HepG2 (cell line): ENCODE measurements around the gene CENPP. TPM values are rescaled to one million over a fixed set of nuclear protein-coding genes. Genes with fewer than 3 reads are reported as not detected.

ENCODE experiments used
- ARNT ChIP-seq: fragments of 450-650 bp; IDR thresholded peaks from 2 replicates; pipeline ENCODE4 v1.6.1; 2017
- CAMTA2 ChIP-seq: sonication (generic); formaldehyde crosslinking; IDR thresholded peaks from 2 replicates; pipeline ENCODE4 v1.4.0; 2020; ENCODE audit warnings: mild to moderate bottlenecking, missing genetic modification reagents, borderline replicate concordance
- CC2D1A ChIP-seq: sonication (generic); formaldehyde crosslinking; IDR thresholded peaks from 2 replicates; pipeline ENCODE4 v1.8.1; 2023; ENCODE audit warnings: mild to moderate bottlenecking, missing genetic modification reagents
- DBP ChIP-seq: sonication (generic); formaldehyde crosslinking; IDR thresholded peaks from 2 replicates; pipeline ENCODE4 v1.4.0; 2020; ENCODE audit warnings: missing genetic modification reagents; ENCODE audit errors: not compliant biosample characterization
- FOXM1 ChIP-seq: sonication (generic); formaldehyde crosslinking; IDR thresholded peaks from 2 replicates; pipeline ENCODE4 v1.5.0; 2020; ENCODE audit warnings: missing genetic modification reagents
- GTF3A ChIP-seq: sonication (generic); formaldehyde crosslinking; conservative IDR thresholded peaks from 2 replicates; pipeline ENCODE4 v1.4.0; 2020; ENCODE audit warnings: mild to moderate bottlenecking, missing genetic modification reagents
- HOXA9 ChIP-seq: sonication (generic); formaldehyde crosslinking; IDR thresholded peaks from 2 replicates; pipeline ENCODE4 v1.8.1; 2022; ENCODE audit warnings: missing genetic modification reagents, mild to moderate bottlenecking, moderate library complexity, borderline replicate concordance
- MAFG ChIP-seq: sonication (generic); formaldehyde crosslinking; IDR thresholded peaks from 2 replicates; pipeline ENCODE4 v1.5.1; 2020; ENCODE audit warnings: mild to moderate bottlenecking, missing genetic modification reagents
- MEF2D ChIP-seq: sonication (generic); formaldehyde crosslinking; IDR thresholded peaks from 2 replicates; pipeline ENCODE4 v1.5.1; 2020; ENCODE audit warnings: mild to moderate bottlenecking, missing genetic modification reagents
- NAIF1 ChIP-seq: sonication (generic); formaldehyde crosslinking; IDR thresholded peaks from 2 replicates; pipeline ENCODE4 v1.5.0; 2020; ENCODE audit warnings: mild to moderate bottlenecking, missing genetic modification reagents, borderline replicate concordance
- NBN ChIP-seq: fragments of 450-650 bp; conservative IDR thresholded peaks from 2 replicates; pipeline ENCODE4 v1.6.1; 2017
- NCOA1 ChIP-seq: sonication (generic); formaldehyde crosslinking; IDR thresholded peaks from 2 replicates; pipeline ENCODE4 v1.9.0; 2021; ENCODE audit warnings: missing genetic modification reagents
- PAWR ChIP-seq: sonication (generic); formaldehyde crosslinking; IDR thresholded peaks from 2 replicates; pipeline ENCODE4 v1.4.0; 2020; ENCODE audit warnings: missing genetic modification reagents, mild to moderate bottlenecking, borderline replicate concordance
- POLR2G ChIP-seq: fragments of 200-400 bp; formaldehyde crosslinking; IDR thresholded peaks from 2 replicates; pipeline ENCODE4 v1.6.1; 2018; ENCODE audit warnings: mild to moderate bottlenecking, low read depth, low read length, moderate library complexity
- RAD21 ChIP-seq: fragments of 450-650 bp; formaldehyde crosslinking; IDR thresholded peaks from 2 replicates; pipeline ENCODE4 v1.5.0; 2020; ENCODE audit warnings: mild to moderate bottlenecking
- SRF ChIP-seq: IDR thresholded peaks from 2 replicates; pipeline ENCODE4 v1.6.1; 2011; ENCODE audit warnings: mild to moderate bottlenecking, low read depth, low read length, moderate library complexity
- TOE1 ChIP-seq: sonication (generic); formaldehyde crosslinking; IDR thresholded peaks from 2 replicates; pipeline ENCODE4 v1.4.0; 2020; ENCODE audit warnings: mild to moderate bottlenecking, missing genetic modification reagents
- U2AF2 ChIP-seq: fragments of 200-400 bp; formaldehyde crosslinking; IDR thresholded peaks from 2 replicates; pipeline ENCODE4 v1.6.1; 2017; ENCODE audit warnings: low read depth, mild to moderate bottlenecking, low read length
- ZBTB7B ChIP-seq: sonication (generic); formaldehyde crosslinking; IDR thresholded peaks from 2 replicates; pipeline ENCODE4 v1.4.0; 2020; ENCODE audit warnings: missing genetic modification reagents
- ZFAT ChIP-seq: sonication (generic); formaldehyde crosslinking; conservative IDR thresholded peaks from 2 replicates; pipeline ENCODE4 v1.8.1; 2023; ENCODE audit warnings: missing genetic modification reagents, inconsistent platforms
- ZFP90 ChIP-seq: sonication (generic); formaldehyde crosslinking; IDR thresholded peaks from 2 replicates; pipeline ENCODE4 v1.8.0; 2022; ENCODE audit warnings: missing genetic modification reagents, mild to moderate bottlenecking, inconsistent platforms, borderline replicate concordance
- ZNF10 ChIP-seq: sonication (generic); formaldehyde crosslinking; IDR thresholded peaks from 2 replicates; pipeline ENCODE4 v1.4.0; 2020; ENCODE audit warnings: mild to moderate bottlenecking, low read depth, missing genetic modification reagents, borderline replicate concordance
- ZNF124 ChIP-seq: sonication (generic); formaldehyde crosslinking; IDR thresholded peaks from 2 replicates; pipeline ENCODE4 v1.4.0; 2020; ENCODE audit warnings: missing genetic modification reagents
- ZNF30 ChIP-seq: sonication (generic); formaldehyde crosslinking; IDR thresholded peaks from 2 replicates; pipeline ENCODE4 v1.5.0; 2020; ENCODE audit warnings: mild to moderate bottlenecking, missing genetic modification reagents
- ZNF777 ChIP-seq: sonication (generic); formaldehyde crosslinking; IDR thresholded peaks from 2 replicates; pipeline ENCODE4 v1.4.0; 2020; ENCODE audit warnings: missing genetic modification reagents
- ZNF883 ChIP-seq: sonication (generic); formaldehyde crosslinking; IDR thresholded peaks from 2 replicates; pipeline ENCODE4 v1.5.1; 2020; ENCODE audit warnings: mild to moderate bottlenecking, missing genetic modification reagents; ENCODE audit errors: not compliant biosample characterization
- polyA plus RNA-seq, 8 experiments: library from polyadenylated mRNA; depleted of rRNA in 3 of 8; stranded (reverse) in 7 of 8; unstranded in 1 of 8; fragments of >200 nt; fragmentation: Illumina TruSeq in 4 of 8; extraction: Trizol in 4 of 8; gene quantifications; 2 replicates each; pipeline versions ENCODE4 v1.2.1 to v1.2.3, GENCODE V29; 2011 to 2016; ENCODE audit warnings: low read depth in 4 of 8, missing spikeins in 1 of 8, mixed read lengths in 1 of 8; ENCODE audit not compliant: insufficient read depth in 1 of 8
- total RNA-seq, 5 experiments: library from RNA; depleted of rRNA; stranded (reverse); fragments of >200 nt; fragmentation: Illumina TruSeq; extraction: Trizol; gene quantifications; 2 replicates each; pipeline ENCODE4 v1.2.3, GENCODE V29; 2016; ENCODE audit warnings: low read depth in 1 of 5
- TF ChIP-seq, protein P1 (sequence below): sonication (generic); formaldehyde crosslinking; IDR thresholded peaks from 2 replicates; pipeline ENCODE4 v1.5.0; 2020; ENCODE audit warnings: missing genetic modification reagents
- TF ChIP-seq, protein P2 (sequence below): sonication (generic); formaldehyde crosslinking; IDR thresholded peaks from 2 replicates; pipeline ENCODE4 v1.8.0; 2022; ENCODE audit warnings: mild to moderate bottlenecking, missing genetic modification reagents, moderate library complexity

The CENPP gene
- total and polyA plus RNA-seq, 2 of the 13 experiments (the other 11 are each of a cell fraction or from before 2014, with no cell fraction given): 2.0 to 11.4 TPM

GRCh38 chr9:92325269-92325990 is at the start of gene CENPP, which contains the start of gene NOL8 (continued):
- peak; percentile 47; the same call in 1 of the 2 replicates for TF ChIP-seq ZNF777 (CRISPR knock-in tag)
- TF ChIP-seq NCOA1: no peak
- no peak for TF ChIP-seq ZNF883 (CRISPR knock-in tag)
- TF ChIP-seq NBN: no peak
- peak; percentile 67; the same call in 1 of the 2 replicates for TF ChIP-seq CAMTA2 (CRISPR knock-in tag)
- TF ChIP-seq POLR2G: peak; percentile 90
- TF ChIP-seq RAD21: no peak; the same call in 1 of the 2 replicates
- no peak for TF ChIP-seq MAFG
- TF ChIP-seq U2AF2: 0 out of 2 replicates have a peak, but pooled peaks have one; percentile 60
- no peak for TF ChIP-seq ZNF30 (CRISPR knock-in tag)
- TF ChIP-seq HOXA9 (CRISPR knock-in tag): peak; percentile 40
- 0 out of 2 replicates have a peak, but pooled peaks have one; percentile 74 for TF ChIP-seq NAIF1 (CRISPR knock-in tag)
- TF ChIP-seq, protein P1, sequence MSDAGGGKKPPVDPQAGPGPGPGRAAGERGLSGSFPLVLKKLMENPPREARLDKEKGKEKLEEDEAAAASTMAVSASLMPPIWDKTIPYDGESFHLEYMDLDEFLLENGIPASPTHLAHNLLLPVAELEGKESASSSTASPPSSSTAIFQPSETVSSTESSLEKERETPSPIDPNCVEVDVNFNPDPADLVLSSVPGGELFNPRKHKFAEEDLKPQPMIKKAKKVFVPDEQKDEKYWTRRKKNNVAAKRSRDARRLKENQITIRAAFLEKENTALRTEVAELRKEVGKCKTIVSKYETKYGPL (CRISPR knock-in tag): 0 out of 2 replicates have a peak, but pooled peaks have one; percentile 8
- no peak for TF ChIP-seq DBP (CRISPR knock-in tag)
- 0 out of 2 replicates have a peak, but pooled peaks have one; percentile 41 for TF ChIP-seq PAWR (CRISPR knock-in tag)
- no peak for TF ChIP-seq CC2D1A
- peak; percentile 50; the same call in 1 of the 2 replicates for TF ChIP-seq ZFP90 (CRISPR knock-in tag)
- no peak for TF ChIP-seq ZFAT
- TF ChIP-seq SRF: peak; percentile 52; the same call in 1 of the 2 replicates
- TF ChIP-seq GTF3A: no peak
- no peak; the same call in 1 of the 2 replicates for TF ChIP-seq ZNF124 (CRISPR knock-in tag)
- no peak for TF ChIP-seq ARNT
- TF ChIP-seq ZNF10 (CRISPR knock-in tag): no peak
- TF ChIP-seq, protein P2, sequence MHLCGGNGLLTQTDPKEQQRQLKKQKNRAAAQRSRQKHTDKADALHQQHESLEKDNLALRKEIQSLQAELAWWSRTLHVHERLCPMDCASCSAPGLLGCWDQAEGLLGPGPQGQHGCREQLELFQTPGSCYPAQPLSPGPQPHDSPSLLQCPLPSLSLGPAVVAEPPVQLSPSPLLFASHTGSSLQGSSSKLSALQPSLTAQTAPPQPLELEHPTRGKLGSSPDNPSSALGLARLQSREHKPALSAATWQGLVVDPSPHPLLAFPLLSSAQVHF (CRISPR knock-in tag): no peak
- TF ChIP-seq MEF2D (CRISPR knock-in tag): peak; percentile 58; the same call in 1 of the 2 replicates
- no peak for TF ChIP-seq FOXM1 (CRISPR knock-in tag)
- TF ChIP-seq TOE1 (CRISPR knock-in tag): 0 out of 2 replicates have a peak, but pooled peaks have one; percentile 90
- TF ChIP-seq ZBTB7B (CRISPR knock-in tag): no peak
